GM23338 (cell line): ENCODE measurements around the gene GRIP2. TPM values are rescaled to one million over a fixed set of nuclear protein-coding genes. Genes with fewer than 3 reads are reported as not detected.
A peak's percentile ranks its signal among the peaks of the same experiment; 100 is the strongest.

Experiments used
- ATAC-seq: fragments of 200-7000 bp; cut with Tn5 transposase; 3 replicates; pipeline ENCODE4 v1.9.1; 2020
- DNase-seq: peaks from one replicate; pipeline ENCODE4 v3.0.0-alpha.2; 2015; ENCODE audit warnings: low spot score
- H2AFZ ChIP-seq: fragments of 200-600 bp; sonication (generic); 2 replicates; pipeline ENCODE4 v1.8.0; 2016; ENCODE audit warnings: antibody characterized with exemption, mild to moderate bottlenecking, moderate library complexity
- H3F3A ChIP-seq: fragments of 200-600 bp; sonication (generic); replicated peaks from 2 replicates; pipeline ENCODE4 v1.8.0; 2017; ENCODE audit warnings: antibody characterized with exemption, mixed run types, low read depth
- H3K27ac ChIP-seq: fragments of 200-600 bp; sonication (generic); 2 replicates; pipeline ENCODE4 v1.6.1; 2016; ENCODE audit warnings: low read depth
- H3K27me3 ChIP-seq: fragments of 200-600 bp; sonication (generic); 2 replicates; pipeline ENCODE4 v1.8.0; 2016; ENCODE audit warnings: mild to moderate bottlenecking, mixed run types, moderate library complexity; ENCODE audit not compliant: insufficient read depth
- H3K36me3 ChIP-seq: fragments of 200-600 bp; sonication (generic); 2 replicates; pipeline ENCODE4 v1.8.0; 2016; ENCODE audit warnings: mild to moderate bottlenecking; ENCODE audit not compliant: insufficient read depth
- H3K4me1 ChIP-seq: fragments of 200-600 bp; sonication (generic); 2 replicates; pipeline ENCODE4 v1.8.0; 2016; ENCODE audit warnings: mild to moderate bottlenecking, moderate library complexity; ENCODE audit not compliant: insufficient read depth
- H3K4me2 ChIP-seq: fragments of 200-600 bp; sonication (generic); 2 replicates; pipeline ENCODE4 v1.7.1; 2017; ENCODE audit warnings: mixed run types
- H3K4me3 ChIP-seq: fragments of 200-600 bp; sonication (generic); 2 replicates; pipeline ENCODE4 v1.6.1; 2016; ENCODE audit warnings: mixed run types
- H3K79me2 ChIP-seq: fragments of 200-600 bp; sonication (generic); replicated peaks from 2 replicates; pipeline ENCODE4 v1.8.0; 2017; ENCODE audit warnings: mild to moderate bottlenecking; ENCODE audit not compliant: insufficient read depth
- H3K9me2 ChIP-seq: fragments of 200-600 bp; sonication (generic); 2 replicates; pipeline ENCODE4 v1.8.0; 2017; ENCODE audit not compliant: insufficient read depth
- H4K20me1 ChIP-seq: fragments of 200-600 bp; sonication (generic); replicated peaks from 2 replicates; pipeline ENCODE4 v1.8.0; 2017; ENCODE audit warnings: mild to moderate bottlenecking; ENCODE audit not compliant: insufficient read depth
- H3K27ac Mint-ChIP-seq: 2 replicates; pipeline ENCODE4 v1.8.0; 2020; ENCODE audit warnings: inconsistent platforms, mild to moderate bottlenecking, moderate library complexity, mixed read lengths
- H3K27me3 Mint-ChIP-seq: 3 replicates; pipeline ENCODE4 v1.8.0; 2022; ENCODE audit warnings: low read depth, mild to moderate bottlenecking, moderate library complexity, mixed read lengths, inconsistent platforms; ENCODE audit not compliant: insufficient read depth, poor library complexity
- H3K36me3 Mint-ChIP-seq: 3 replicates; pipeline ENCODE4 v1.8.0; 2021; ENCODE audit warnings: low read depth, mild to moderate bottlenecking, inconsistent platforms, moderate library complexity, mixed read lengths
- H3K4me1 Mint-ChIP-seq: 3 replicates; pipeline ENCODE4 v1.8.0; 2020; ENCODE audit warnings: mild to moderate bottlenecking, inconsistent platforms, mixed read lengths
- H3K4me3 Mint-ChIP-seq: 3 replicates; pipeline ENCODE4 v1.8.0; 2021; ENCODE audit warnings: moderate library complexity, mild to moderate bottlenecking, inconsistent platforms, mixed read lengths
- H3K9me3 Mint-ChIP-seq: 3 replicates; pipeline ENCODE4 v1.8.0; 2020; ENCODE audit warnings: moderate library complexity, mild to moderate bottlenecking, inconsistent platforms, mixed read lengths
- EZH2 ChIP-seq: fragments of 200-600 bp; sonication (generic); IDR thresholded peaks from one replicate; pipeline ENCODE4 v1.8.0; 2017; ENCODE audit warnings: antibody characterized with exemption, mild to moderate bottlenecking, low read depth; ENCODE audit not compliant: unreplicated experiment
- JUNB ChIP-seq: IDR thresholded peaks from one replicate; pipeline ENCODE4 v1.6.1; 2016; ENCODE audit warnings: antibody characterized with exemption; ENCODE audit not compliant: unreplicated experiment
- NANOG ChIP-seq: IDR thresholded peaks from 2 replicates; pipeline ENCODE4 v1.6.1; 2016; ENCODE audit warnings: antibody characterized with exemption, borderline replicate concordance
- POLR2AphosphoS5 ChIP-seq: IDR thresholded peaks from 2 replicates; pipeline ENCODE4 v1.6.1; 2016; ENCODE audit warnings: antibody characterized with exemption, low read depth
- REST ChIP-seq: IDR thresholded peaks from one replicate; pipeline ENCODE4 v1.6.1; 2018; ENCODE audit warnings: antibody characterized with exemption; ENCODE audit not compliant: unreplicated experiment
- STAT1 ChIP-seq: IDR thresholded peaks from one replicate; pipeline ENCODE4 v1.6.1; 2016; ENCODE audit warnings: antibody characterized with exemption; ENCODE audit not compliant: unreplicated experiment
- ZNF114 ChIP-seq: fragments of 250-450 bp; sonication (Bioruptor Pico); IDR thresholded peaks from 2 replicates; pipeline ENCODE4 v1.5.0; 2020; ENCODE audit warnings: mild to moderate bottlenecking, moderate library complexity
- ZNF331 ChIP-seq: fragments of 250-450 bp; sonication (Bioruptor Pico); IDR thresholded peaks from 2 replicates; pipeline ENCODE4 v1.5.0; 2020; ENCODE audit warnings: low read depth, mild to moderate bottlenecking, moderate library complexity
- ZNF462 ChIP-seq: fragments of 250-450 bp; sonication (Bioruptor Pico); IDR thresholded peaks from 2 replicates; pipeline ENCODE4 v1.5.0; 2020; ENCODE audit warnings: mild to moderate bottlenecking, moderate library complexity
- polyA plus RNA-seq: library from polyadenylated mRNA; unstranded; fragments of >200 nt; fragmentation: Nextera tagmentation; extraction: Ambion mirVana; gene quantifications from 2 replicates; pipeline ENCODE4 v1.2.1, GENCODE V29; 2016
- total RNA-seq: library from RNA; depleted of rRNA; stranded (reverse); fragments of >200 nt; shearing (Covaris generic); gene quantifications from 2 replicates; pipeline ENCODE4 v1.2.3, GENCODE V29; 2014

The GRIP2 gene
- total and polyA plus RNA-seq, 2 experiments from 2014 or later: 3.6 to 5.8 TPM

GRCh38 chr3:14459384-14459783 is 80.8 kb downstream of the GRIP2 start:
- no peak overlapping the region for H2AFZ ChIP-seq
- Mint-ChIP-seq H3K4me1 (peaks cover 14% of the 10 kb centered on the region), H3K27ac (no peak overlapping the region), H3K9me3 (no peaks in the 10 kb centered on the region), H3K4me3 (no peak overlapping the region), H3K27me3 (peaks cover 12% of the 10 kb centered on the region), H3K36me3 (peaks cover 45% of the 10 kb centered on the region)
- no peaks in the 10 kb centered on the region for H3K79me2 ChIP-seq
- H3F3A ChIP-seq: 0 out of 2 replicates have a peak, but pooled peaks cover 9% of the 10 kb centered on the region
- TF ChIP-seq EZH2: no peak
- H3K9me2 ChIP-seq: no peaks in the 10 kb centered on the region
- H3K36me3 ChIP-seq: peaks cover 34% of the 10 kb centered on the region
- no peak overlapping the region for H3K4me3 ChIP-seq
- DNase-seq (no peak), ATAC-seq (no peak)
- no peak overlapping the region for H3K27ac ChIP-seq
- H3K4me1 ChIP-seq: peaks cover 10% of the 10 kb centered on the region
- H3K27me3 ChIP-seq: no peaks in the 10 kb centered on the region
- no peak overlapping the region for H3K4me2 ChIP-seq
- H4K20me1 ChIP-seq: peaks cover 7% of the 10 kb centered on the region

- no peak overlapping the region for H3K4me3 ChIP-seq
- H3K9me2 ChIP-seq: no peaks in the 10 kb centered on the region
- peak overlapping the region; percentile 85 for H3K27ac Mint-ChIP-seq
- H3K4me2 ChIP-seq: no peak overlapping the region
- peaks cover 10% of the 10 kb centered on the region for H3K4me1 ChIP-seq
- no peak overlapping the region for H2AFZ ChIP-seq
- H3K4me3 Mint-ChIP-seq: no peak overlapping the region
- H3K9me3 Mint-ChIP-seq: no peaks in the 10 kb centered on the region
- ATAC-seq: no peak
- no peaks in the 10 kb centered on the region for H3K27me3 ChIP-seq
- H3K79me2 ChIP-seq: no peaks in the 10 kb centered on the region
- H3F3A ChIP-seq: 0 out of 2 replicates have a peak, but pooled peaks cover 9% of the 10 kb centered on the region
- peaks cover 14% of the 10 kb centered on the region for H3K4me1 Mint-ChIP-seq
- peaks cover 52% of the 10 kb centered on the region for H3K36me3 Mint-ChIP-seq
- peaks cover 34% of the 10 kb centered on the region for H3K36me3 ChIP-seq
- H3K27me3 Mint-ChIP-seq: peaks cover 19% of the 10 kb centered on the region
- DNase-seq: no peak
- H4K20me1 ChIP-seq: peaks cover 10% of the 10 kb centered on the region
- H3K27ac ChIP-seq: peak overlapping the region; percentile 72; the same call in 1 of the 2 replicates
- TF ChIP-seq REST: no peak
- TF ChIP-seq STAT1: no peak
- TF ChIP-seq POLR2AphosphoS5: no peak
- no peak for TF ChIP-seq NANOG
- no peak for TF ChIP-seq JUNB
- TF ChIP-seq ZNF114 (CRISPR knock-in tag): no peak
- no peak for TF ChIP-seq ZNF462 (CRISPR knock-in tag)
- no peak for TF ChIP-seq ZNF331 (CRISPR knock-in tag)
Observed at GRCh38 chr3:14458434-14459275, 81.5 kb downstream of the GRIP2 start.
